DMS79 (cell line): ENCODE results near the gene TRPC4AP.

Experiments
- DNase-seq: peaks from one replicate; lab custom pipeline; 2025; lab: John Stamatoyannopoulos, UW

The TRPC4AP gene

GRCh38 chr20:34987288-34988190, 105.1 kb downstream of the TRPC4AP start:
- DNase-seq, result no peak

DNA sequence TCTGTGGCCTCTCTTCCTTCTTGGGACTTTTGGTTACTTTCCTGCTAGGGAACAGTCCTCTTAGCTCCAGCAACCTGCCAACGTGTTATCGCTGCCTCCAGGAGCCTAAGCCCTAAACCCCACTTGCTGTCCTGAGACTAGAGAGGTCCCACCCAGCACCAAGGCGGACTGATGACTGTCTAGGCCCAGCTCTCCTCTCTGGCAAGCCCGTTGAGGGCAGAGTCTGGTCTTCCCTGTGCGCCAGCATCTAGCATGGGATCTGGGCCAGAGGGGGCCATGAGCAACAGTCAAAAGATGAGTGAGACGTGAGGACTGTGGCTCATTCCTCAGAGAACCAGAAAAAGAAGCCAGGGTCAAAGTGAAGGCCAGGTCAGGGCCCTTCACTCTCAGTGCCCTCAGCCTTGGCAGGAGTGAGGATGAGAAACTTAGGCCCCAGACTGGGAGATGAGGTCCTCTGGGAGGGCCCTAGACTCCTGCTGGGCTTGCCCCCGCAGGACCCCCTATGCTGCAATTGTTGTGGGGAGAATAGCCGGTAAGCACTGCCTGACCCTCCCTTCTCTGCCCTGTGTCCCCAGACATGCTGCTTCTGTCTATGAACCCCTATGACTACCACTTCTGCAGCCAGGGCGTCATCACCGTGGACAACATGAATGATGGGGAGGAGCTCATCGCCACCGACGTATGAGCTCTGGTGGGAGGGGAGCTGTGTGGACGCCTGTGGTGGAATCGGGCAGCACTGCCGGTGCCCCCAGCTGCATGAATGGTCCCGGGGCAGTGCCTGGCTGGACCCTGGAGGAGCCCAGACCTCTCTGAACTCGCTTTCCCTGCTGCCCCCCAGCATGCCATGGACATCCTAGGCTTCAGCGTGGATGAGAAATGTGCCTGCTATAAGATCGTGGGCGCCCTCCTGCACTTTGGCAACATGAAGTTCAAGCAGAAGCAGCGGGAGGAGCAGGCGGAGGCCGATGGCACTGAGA, 106.0 kb downstream of the TRPC4AP start:
- DNase-seq, result no peak

GRCh38 chr20:34985461-34986310, 106.9 kb downstream of the TRPC4AP start:
- no peak for DNase-seq

DNA sequence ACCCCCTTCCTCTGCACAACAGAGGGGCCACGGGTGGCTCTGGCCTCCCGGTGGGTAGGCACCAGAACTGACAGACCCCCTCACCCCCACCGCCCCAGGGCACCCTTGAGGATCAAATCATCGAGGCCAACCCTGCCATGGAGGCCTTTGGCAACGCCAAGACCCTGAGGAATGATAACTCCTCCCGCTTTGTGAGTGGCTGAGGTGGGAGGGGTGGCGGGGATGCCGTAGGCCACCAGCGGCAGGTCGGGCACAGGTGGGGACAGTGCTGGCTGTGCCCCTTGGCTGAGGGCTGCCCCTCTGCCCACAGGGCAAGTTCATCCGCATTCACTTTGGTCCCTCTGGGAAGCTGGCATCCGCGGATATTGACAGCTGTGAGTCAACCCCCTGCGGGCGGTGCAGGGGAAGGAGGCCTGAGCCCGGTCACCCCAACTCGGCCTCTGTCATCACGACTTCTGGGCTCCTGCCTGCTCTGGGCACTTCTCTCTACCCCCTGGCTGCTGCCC, 107.8 kb downstream of the TRPC4AP start:
- no peak for DNase-seq

GRCh38 chr20:34983995-34984735, 108.4 kb downstream of the TRPC4AP start:
- no peak for DNase-seq

GRCh38 chr20:34983089-34983820, 109.4 kb downstream of the TRPC4AP start:
- DNase-seq, result no peak

GRCh38 chr20:34982270-34983088, 110.1 kb downstream of the TRPC4AP start:
- no peak for DNase-seq

DNA sequence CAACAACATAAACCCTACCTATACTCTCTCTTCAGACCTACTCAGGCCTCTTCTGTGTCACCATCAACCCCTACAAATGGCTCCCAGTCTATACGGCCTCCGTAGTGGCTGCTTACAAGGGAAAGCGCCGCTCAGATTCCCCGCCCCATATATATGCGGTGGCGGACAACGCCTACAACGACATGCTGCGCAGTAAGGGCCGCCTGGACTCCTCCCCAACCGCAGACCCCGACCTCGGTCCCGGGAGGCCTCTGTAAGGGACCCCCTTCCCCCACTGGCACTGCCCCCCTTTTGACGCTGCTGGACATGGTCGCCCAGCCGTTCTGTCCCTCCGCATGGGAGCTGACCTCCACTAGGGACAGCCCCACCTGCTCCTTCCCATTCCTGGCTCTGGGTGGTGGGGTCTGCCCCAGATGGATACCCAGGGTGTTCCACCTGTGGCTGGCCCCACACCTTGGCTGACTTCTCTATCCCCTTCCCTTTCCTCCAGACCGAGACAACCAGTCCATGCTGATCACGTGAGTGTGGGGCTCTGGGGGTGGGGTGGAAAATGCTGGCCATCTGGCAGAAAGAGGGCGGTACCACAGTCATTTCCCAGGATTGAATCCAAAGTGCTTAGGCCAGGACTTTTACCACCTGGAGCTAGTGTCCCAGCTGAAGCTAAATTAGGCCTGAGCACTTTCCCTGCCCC, 111.9 kb downstream of the TRPC4AP start:
- no peak for DNase-seq

DNA sequence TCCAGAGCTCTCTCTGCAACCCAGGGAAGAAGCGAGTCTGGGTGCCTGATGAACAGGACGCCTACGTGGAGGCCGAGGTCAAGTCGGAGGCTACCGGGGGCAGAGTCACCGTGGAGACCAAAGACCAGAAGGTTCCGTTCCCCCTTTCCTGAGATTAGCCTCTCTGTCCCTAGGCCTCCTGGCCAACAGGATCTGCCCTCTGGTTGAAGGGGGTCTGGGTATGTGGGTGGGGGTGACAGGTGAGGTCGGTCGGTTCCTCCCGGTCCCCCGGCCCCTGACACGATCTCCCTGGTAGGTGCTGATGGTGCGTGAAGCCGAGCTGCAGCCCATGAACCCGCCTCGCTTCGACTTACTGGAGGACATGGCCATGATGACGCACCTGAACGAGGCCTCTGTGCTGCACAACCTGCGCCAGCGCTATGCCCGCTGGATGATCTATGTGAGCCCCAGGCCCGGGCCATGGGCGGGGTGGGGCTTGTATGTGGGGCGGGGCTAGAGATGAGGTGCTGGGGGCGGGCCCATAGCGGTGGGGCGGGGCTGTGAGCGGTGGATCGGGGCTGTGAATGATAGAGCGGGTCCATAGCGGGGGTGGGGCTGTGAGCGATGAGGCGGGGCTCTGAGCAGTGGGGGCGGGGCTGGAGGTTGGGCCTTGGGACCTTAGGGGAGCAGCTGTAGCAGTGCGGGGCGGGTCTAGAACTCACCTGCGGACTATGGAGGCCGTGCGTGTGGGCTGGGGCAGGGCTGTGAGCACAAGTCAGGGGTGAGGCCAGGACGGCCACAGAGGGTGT, 113.0 kb downstream of the TRPC4AP start:
- DNase-seq, result no peak

DNA sequence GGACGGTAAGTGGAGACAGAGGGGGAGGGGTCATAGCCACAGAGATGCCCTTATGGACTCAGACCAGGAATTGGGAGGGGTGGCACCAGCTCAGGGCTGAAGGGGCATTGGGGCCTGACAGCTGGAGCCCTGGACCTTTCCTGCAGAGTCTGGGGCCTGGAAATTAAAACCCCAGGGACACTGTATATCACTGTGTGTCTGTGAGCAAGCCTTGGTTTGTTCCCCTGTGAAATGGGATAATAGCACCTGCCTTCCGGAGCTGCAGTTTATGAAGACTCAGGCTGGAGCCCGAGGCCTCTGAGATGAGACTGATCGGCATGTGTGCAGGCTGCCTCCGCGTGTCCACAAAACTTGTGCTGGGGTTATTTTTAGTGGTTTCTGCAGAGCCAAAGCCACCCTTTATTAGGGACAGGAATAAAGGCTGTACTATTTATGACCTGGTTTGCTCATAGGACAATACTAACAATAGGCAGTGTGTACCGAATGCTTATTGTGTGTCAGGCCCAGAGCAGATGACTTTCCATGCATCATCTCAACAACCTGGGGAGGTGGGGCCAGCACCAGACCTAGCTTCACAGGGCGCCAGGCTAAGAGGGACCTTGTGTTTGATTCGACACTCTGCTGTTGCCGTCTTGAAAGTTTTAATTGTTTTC, 114.4 kb downstream of the TRPC4AP start:
- DNase-seq, result no peak

DNA sequence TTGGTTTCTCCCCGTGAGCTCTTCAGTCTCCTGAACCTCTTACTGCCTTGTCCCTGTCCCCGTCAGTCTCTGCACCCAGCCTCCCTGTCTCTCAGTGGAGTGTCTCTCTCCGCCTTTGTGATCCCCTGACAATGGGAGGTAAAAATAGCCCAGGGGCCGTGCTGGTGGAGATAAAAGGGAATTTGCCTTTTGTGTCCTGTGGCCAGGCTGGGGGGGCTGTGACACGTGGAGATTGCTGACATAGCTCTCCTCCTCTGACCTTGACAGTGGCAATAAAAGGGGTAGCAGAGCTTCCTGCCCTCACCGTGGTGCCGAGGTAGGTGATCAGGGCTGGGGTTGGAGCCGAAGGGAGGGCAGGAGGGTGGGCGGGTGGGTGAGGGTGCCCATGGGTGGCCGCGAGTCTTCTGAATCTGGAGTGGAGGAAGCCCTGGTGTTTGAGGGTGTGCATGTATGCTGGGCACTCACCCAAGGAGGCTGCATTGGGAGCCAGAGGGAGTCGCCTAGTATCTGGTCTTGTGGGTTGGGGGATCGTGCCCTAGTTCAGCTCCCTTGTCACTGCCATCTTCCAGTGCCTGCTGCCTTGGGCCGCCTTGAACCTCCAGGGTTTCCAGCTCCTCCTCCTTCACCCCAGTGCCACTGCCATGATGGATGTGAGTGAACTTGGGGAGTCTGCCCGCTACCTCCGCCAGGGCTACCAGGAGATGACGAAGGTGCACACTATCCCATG, 115.1 kb downstream of the TRPC4AP start:
- no peak for DNase-seq

DNA sequence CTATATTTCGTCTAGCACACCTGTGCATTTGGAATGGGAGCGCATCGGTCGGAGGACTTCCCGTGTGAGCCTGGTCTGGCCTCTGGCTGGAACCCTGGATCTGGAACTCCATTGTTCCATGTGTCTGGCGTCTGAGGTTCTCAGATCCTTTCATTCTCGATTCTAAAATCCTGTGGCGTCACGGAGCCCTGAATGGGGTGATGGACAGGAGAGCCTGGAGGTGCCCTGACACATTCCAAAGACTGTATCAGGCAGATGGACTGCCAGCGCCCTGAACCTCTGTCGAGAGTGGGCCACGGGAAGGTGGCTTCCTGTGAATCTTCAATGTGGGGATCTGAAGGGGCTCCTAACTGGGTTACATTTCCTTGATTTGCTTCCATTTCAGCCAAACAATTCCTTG, 116.3 kb downstream of the TRPC4AP start:
- DNase-seq, result no peak

DNA sequence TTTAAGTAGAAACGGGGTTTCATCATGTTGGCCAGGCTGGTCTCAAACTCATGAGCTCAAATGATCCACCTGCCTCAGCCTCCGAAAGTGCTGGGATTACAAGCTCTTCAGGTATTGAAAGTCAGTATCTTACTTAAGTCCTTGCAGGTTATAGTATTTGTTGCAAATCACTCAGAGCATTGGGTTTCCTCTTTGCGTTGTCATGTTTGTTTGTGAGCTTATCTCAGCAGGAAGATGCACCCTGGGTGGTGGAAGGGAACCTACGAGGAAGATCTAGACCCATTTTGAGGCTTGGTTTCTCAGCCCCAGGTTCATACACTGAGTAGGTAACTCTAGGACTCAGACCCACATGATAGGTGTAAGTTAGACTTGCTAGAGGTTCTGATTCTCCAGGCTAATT, 118.4 kb downstream of the TRPC4AP start:
- DNase-seq, result no peak

DNA sequence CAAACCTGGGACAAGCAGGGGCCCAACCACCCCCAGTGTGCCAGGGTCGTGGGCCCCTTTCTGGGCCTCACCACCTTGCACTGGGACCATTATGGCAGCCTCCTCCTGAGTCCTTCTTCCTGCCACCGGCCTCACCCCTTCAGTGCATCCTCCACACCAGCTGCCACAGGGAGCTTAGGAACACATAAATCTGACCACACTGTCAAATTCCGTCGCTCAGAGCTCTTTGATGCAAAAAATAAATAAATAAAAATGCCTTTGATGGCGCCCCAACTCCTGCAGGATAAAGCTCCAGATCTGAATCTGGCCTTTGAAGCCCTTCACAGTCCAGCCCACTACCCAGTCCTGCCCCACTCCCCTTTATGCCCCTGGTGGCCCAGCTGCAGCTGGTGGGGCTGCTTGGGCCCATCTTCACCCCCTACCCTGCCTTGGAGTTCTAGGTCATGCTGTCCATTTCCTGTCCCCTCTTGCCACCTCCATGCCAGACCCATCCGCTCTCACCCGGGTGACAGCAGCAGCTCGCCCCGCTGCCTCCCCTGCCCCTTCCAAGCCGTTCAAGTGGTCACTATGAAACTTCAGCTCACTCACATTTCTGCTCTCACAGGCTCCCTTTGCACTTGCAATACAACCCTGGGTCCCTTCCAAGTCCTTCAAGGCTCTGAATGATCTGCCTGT, 120.9 kb downstream of the TRPC4AP start:
- DNase-seq, result no peak

GRCh38 chr20:34970846-34971560, 121.6 kb downstream of the TRPC4AP start:
- no peak for DNase-seq
